Fibroblast of the aortic adventitia (primary cell): Measurements from ENCODE around the gene ZNF74. TPM values are rescaled to one million over a fixed set of nuclear protein-coding genes. Genes with fewer than 3 reads are reported as not detected.
A peak's percentile ranks its signal among the peaks of the same experiment; 100 is the strongest.

Experiments used
- DNase-seq: peaks from one replicate; pipeline ENCODE4 v3.0.0-alpha.2; 2010; ENCODE audit warnings: low read depth
- H3K4me3 ChIP-seq: 2 replicates; pipeline ENCODE4 v1.5.1; 2011; ENCODE audit warnings: low read depth, mild to moderate bottlenecking, control low read depth, low read length, moderate library complexity
- total RNA-seq: library from RNA; depleted of rRNA; stranded (reverse); fragments of >200 nt; gene quantifications from 2 replicates; pipeline ENCODE4 v1.2.3, GENCODE V29; 2012; ENCODE audit warnings: low replicate concordance
- TF ChIP-seq, protein P1 (sequence below): IDR thresholded peaks from 2 replicates; pipeline ENCODE4 v1.5.1; 2011; ENCODE audit warnings: mild to moderate bottlenecking, low read length, control low read depth, inconsistent platforms; ENCODE audit not compliant: insufficient read depth

ZNF74 gene
- total RNA-seq, 1 donor, result 5.8 TPM

DNA sequence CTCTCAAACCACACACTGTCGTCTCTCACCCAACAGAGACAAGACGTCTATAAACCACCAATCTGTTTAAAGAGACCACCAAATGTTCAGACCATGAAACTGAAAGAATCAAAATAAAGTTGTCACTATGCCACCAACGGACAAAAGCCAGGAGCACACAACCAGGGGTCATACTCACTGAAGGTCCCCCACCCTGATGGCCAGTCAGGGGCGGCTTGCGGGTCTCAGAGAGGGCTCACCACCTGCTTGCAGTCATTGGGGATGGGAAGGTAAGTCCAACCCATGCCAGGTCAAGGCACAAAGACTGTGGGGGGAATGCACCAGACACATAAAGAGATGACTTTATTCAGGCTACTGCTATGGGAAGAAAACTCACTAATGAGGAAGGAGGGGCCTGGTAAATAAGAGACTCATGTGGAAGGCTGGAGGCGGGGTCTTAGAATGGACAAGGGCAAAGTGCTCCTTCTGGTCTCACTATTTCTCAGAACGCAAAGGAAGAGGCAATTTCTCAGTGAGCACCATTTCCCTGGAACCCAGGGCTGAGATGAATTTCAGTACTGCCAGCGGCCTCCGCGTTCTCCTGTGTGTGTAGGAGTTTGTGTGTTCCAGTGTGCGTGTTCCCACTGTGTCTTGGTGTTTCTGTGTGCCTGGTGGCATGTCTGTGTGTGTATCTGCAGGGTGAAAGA lies 26.3 kb downstream of the ZNF74 start:
- TF ChIP-seq, protein P1, sequence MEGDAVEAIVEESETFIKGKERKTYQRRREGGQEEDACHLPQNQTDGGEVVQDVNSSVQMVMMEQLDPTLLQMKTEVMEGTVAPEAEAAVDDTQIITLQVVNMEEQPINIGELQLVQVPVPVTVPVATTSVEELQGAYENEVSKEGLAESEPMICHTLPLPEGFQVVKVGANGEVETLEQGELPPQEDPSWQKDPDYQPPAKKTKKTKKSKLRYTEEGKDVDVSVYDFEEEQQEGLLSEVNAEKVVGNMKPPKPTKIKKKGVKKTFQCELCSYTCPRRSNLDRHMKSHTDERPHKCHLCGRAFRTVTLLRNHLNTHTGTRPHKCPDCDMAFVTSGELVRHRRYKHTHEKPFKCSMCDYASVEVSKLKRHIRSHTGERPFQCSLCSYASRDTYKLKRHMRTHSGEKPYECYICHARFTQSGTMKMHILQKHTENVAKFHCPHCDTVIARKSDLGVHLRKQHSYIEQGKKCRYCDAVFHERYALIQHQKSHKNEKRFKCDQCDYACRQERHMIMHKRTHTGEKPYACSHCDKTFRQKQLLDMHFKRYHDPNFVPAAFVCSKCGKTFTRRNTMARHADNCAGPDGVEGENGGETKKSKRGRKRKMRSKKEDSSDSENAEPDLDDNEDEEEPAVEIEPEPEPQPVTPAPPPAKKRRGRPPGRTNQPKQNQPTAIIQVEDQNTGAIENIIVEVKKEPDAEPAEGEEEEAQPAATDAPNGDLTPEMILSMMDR, result no peak
- no peak for DNase-seq
- H3K4me3 ChIP-seq, result no peak overlapping the region

DNA sequence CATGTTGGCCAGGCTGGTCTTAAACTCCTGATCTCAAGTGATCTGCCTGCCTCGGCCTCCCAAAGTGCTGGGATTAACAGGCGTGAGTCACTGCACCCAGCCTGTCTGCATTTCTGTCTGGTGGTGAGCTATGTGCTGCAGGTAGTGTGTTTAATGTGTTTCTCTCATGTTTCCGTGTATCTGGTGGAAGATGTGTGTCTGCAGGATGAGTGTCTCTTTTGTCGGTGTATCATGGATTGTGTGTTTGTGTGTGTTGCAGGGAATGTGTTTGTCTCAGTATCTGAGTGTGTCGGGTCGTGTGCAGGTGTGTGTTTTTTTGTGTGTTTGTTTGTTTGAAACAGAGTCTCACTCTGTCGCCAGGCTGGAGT lies 27.5 kb downstream of the ZNF74 start:
- no peak for DNase-seq
- TF ChIP-seq, protein P1, result no peak
- H3K4me3 ChIP-seq, result no peak overlapping the region

DNA sequence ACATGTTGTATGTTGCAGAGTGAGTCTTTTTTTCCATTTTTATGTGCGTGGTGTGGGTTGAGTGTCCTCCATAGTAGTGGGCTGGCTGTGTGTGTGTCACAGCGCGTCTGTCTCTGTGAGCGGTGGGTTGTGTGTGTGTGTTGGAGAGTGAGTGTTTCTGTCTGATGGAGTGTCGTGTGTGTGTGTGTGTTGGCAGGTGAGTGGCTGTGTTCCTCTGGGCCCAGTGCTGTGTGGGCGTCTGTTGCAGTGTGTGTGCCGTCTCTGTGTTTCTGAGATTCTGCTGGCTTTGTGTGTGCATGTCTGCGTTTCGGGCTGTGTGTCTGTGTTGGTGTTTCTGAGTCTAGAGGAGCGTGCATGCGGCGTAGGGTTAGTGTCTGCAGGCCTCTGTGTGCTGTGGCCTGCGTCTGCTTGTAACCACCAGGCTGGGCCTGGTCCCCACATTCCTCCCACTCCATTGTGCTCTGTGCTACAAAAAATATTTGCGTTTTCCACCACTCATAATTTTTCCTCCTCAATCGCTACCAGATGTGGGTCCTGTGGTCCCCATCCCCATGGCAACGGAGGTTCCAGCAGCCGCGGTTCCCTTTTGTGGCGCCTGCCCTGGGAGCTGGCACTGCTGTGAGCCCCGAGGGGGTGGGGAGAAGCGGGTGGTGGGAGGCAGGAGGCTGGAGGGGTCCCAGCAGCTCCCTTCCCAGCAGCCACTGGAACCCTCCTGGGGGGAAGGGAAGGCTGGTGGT lies 28.5 kb downstream of the ZNF74 start:
- DNase-seq, result peak; percentile 42

DNA sequence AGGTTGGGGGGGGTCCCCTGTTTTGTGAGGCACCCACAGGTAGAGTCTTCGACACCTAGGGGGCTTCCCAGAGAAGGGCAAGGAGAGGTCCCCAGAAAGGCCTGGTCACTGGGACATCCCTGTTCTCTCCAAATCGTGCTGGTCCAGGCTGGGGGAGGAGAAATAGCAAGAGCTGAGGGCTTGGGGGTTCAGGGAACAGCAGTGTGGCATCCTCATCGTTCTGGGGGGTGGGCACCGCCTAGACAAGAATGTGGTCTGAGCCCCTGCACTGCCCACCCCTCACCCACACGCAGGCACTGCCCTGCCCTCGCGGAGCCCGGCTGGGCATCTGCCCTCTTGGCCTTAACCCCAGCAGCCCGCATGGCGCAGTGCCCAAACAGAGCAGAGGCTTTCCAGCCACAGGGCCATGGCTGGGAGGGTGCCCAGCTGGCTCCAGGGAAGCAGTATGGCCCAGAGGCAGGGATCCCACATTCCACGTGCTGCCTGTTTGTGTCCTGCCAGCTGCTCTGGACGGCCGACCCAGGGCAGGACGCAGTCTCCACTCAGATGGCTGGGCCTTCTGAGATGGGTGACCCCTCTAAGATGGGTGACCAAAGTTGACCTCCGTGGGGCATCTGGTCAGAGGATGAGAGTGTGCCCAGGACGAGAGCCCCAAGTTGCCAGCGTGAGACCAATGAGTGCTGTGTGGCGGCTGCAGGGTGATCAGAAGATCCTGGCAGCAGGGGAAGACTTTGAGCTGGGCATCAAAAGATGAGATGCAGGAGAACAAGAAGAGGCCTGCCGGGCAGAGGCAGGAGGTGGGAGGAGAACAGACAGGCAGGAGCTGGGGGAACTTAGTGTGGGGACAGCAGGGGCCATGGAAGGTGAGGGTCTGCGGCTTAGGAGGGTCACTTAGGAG lies 29.3 kb downstream of the ZNF74 start:
- H3K4me3 ChIP-seq, result no peak overlapping the region
- peak; percentile 40 for DNase-seq
- TF ChIP-seq, protein P1, result no peak

More for the DNA sequence above, 28.5 kb downstream of the ZNF74 start:
- no peak overlapping the region for H3K4me3 ChIP-seq
- TF ChIP-seq, protein P1, result no peak

DNA sequence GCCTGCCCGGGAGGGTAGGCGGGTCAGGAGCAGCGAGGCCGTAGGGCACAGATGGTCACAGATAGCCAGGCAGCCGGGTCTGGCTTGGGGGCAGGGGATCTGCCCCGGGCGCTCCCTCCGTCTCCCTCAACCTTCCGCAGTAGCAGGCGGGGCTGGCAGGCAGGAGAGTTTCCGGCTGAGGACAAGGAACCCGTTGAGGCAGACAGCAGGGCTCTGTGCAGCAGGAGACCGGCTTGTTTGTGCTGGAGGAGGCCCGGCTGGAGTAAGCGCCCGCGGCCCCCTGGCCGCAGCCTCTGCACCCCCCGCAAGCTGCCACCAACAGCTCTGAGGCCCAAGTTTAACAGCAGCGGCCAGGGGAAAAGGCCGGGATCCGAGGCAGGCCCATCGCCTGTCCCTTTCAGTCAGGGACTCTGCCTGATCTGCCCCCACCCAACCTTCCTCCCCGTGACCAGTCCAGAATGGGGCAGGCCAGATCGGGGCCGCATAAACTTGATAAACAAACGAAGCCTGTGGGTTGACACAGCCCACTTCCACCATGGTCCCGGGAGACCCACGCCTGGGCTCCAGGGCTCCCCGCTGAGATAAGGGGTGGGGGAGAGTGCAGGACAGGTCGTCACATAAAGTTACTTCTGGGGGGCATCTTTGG lies 30.1 kb downstream of the ZNF74 start:
- no peak for DNase-seq
- TF ChIP-seq, protein P1, result no peak
- no peak overlapping the region for H3K4me3 ChIP-seq

DNA sequence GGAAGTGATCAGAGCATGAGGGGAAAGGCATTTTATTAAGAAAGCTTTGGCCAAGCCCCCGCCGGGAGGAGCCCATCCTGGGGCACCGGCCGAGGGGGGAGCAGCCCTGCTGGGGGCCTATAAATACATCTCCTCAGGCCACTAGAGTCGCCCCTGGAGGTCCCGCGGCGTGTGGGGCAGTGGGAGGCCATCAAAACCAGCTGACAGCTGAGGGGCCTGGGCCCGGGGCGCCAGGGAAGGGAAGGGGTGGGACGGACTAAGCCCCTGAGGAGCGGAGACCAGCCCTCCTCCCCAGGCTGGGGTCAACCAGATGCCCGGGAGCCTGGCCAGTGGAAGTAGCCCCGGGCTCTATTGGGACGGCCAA lies 30.6 kb downstream of the ZNF74 start:
- TF ChIP-seq, protein P1, result no peak
- no peak overlapping the region for H3K4me3 ChIP-seq
- DNase-seq, result no peak
